ENCODE data around the gene COL4A2.

Gene COL4A2

GRCh38 chr13:110535526-110535925 is 228.4 kb downstream of the COL4A2 start:
- CTCF ChIA-PET, result no interaction called here
- TF ChIP-seq CTCF (IDR thresholded peaks at IDR 0.05; ENCODE audit: insufficient read depth, low read length, missing control alignments), result no peak
- POLR2A ChIA-PET, result no interaction called here
- H3K4me3 ChIP-seq (ENCODE audit: low read depth, low read length), result no peak overlapping the region
- DNase-seq (ENCODE audit: low read depth, low spot score), result no peak

GRCh38 chr13:110536006-110536693 is 229.1 kb downstream of the COL4A2 start:
- DNase-seq (ENCODE audit: low read depth, low spot score), result no peak
- H3K4me3 ChIP-seq (ENCODE audit: low read depth, low read length), result no peak overlapping the region
- CTCF ChIA-PET, result interaction anchor here (0.6 kb wide), 1 partner anchor 275 kb away, joined by 3 read pairs; no protein-coding TSS in a partner anchor
- POLR2A ChIA-PET, result no interaction called here
- TF ChIP-seq CTCF (IDR thresholded peaks at IDR 0.05; ENCODE audit: insufficient read depth, low read length, missing control alignments), result no peak

GRCh38 chr13:110538632-110539031 is 231.5 kb downstream of the COL4A2 start:
- TF ChIP-seq CTCF (IDR thresholded peaks at IDR 0.05; ENCODE audit: insufficient read depth, low read length, missing control alignments), result no peak
- DNase-seq (ENCODE audit: low read depth, low spot score), result no peak
- CTCF ChIA-PET, result interaction anchor here (1.5 kb wide), 1 partner anchor 18 kb away, joined by 3 read pairs; no protein-coding TSS in a partner anchor
- POLR2A ChIA-PET, result no interaction called here
- H3K4me3 ChIP-seq (ENCODE audit: low read depth, low read length), result no peak overlapping the region

GRCh38 chr13:110539894-110540293 is 232.8 kb downstream of the COL4A2 start:
- no peak for DNase-seq (ENCODE audit: low read depth, low spot score)
- POLR2A ChIA-PET, result interaction anchor here (0.7 to 1.5 kb wide), 2 partner anchors 22 to 320 kb away, joined by 3 read pairs; partner anchors contain the start of gene RAB20
- no peak overlapping the region for H3K4me3 ChIP-seq (ENCODE audit: low read depth, low read length)
- CTCF ChIA-PET, result interaction anchor here (0.8 to 2.4 kb wide), 3 partner anchors 10 to 19 kb away, joined by 3 to 7 read pairs (median 3); no protein-coding TSS in a partner anchor
- TF ChIP-seq CTCF (IDR thresholded peaks at IDR 0.05; ENCODE audit: insufficient read depth, low read length, missing control alignments), result no peak

- POLR2A ChIA-PET, result interaction anchor here (1.5 kb wide), 1 partner anchor 21 kb away, joined by 3 read pairs; the partner anchor contains the start of gene RAB20
- CTCF ChIA-PET, result interaction anchor here (1.0 to 2.4 kb wide), 4 partner anchors 8 to 53 kb away, joined by 3 to 7 read pairs (median 4); no protein-coding TSS in a partner anchor
- TF ChIP-seq CTCF (IDR thresholded peaks at IDR 0.05; ENCODE audit: insufficient read depth, low read length, missing control alignments), result no peak
- no peak overlapping the region for H3K4me3 ChIP-seq (ENCODE audit: low read depth, low read length)
- DNase-seq (ENCODE audit: low read depth, low spot score), result no peak
Measured at GRCh38 chr13:110540871-110541525, 233.9 kb downstream of the COL4A2 start.

GRCh38 chr13:110541526-110541920 is 234.4 kb downstream of the COL4A2 start:
- ChIA-PET POLR2A (no interaction called here), CTCF (interaction anchor here (1.0 to 2.4 kb wide), 3 partner anchors 8 to 52 kb away, joined by 3 to 7 read pairs (median 3); no protein-coding TSS in a partner anchor)
- no peak for DNase-seq (ENCODE audit: low read depth, low spot score)
- H3K4me3 ChIP-seq (ENCODE audit: low read depth, low read length), result no peak overlapping the region
- TF ChIP-seq CTCF (IDR thresholded peaks at IDR 0.05; ENCODE audit: insufficient read depth, low read length, missing control alignments), result no peak

All from AG04449 (cell line).